Rectal smooth muscle tissue (tissue), 1 donor: Measurements from ENCODE around the gene KLB.

Source experiments
- H3K27ac ChIP-seq: one replicate; pipeline ENCODE4 v1.7.0; 2013; ENCODE audit warnings: low read depth, low read length, inconsistent platforms
- H3K27me3 ChIP-seq: one replicate; pipeline ENCODE4 v1.7.0; 2013; ENCODE audit warnings: low read length; ENCODE audit not compliant: control insufficient read depth, insufficient read depth
- H3K36me3 ChIP-seq: one replicate; pipeline ENCODE4 v1.7.0; 2013; ENCODE audit warnings: low read length; ENCODE audit not compliant: control insufficient read depth, insufficient read depth
- H3K4me1 ChIP-seq: one replicate; pipeline ENCODE4 v1.7.0; 2013; ENCODE audit warnings: low read length; ENCODE audit not compliant: control insufficient read depth, insufficient read depth
- H3K4me3 ChIP-seq: one replicate; pipeline ENCODE4 v1.7.0; 2013; ENCODE audit warnings: low read length
- H3K9ac ChIP-seq: one replicate; pipeline ENCODE4 v1.7.0; 2013; ENCODE audit warnings: low read length

Gene KLB

GRCh38 chr4:39480251-39480650 lies 73.5 kb downstream of the KLB start:
- Histone ChIP-seq H3K4me1 (no peaks in the 10 kb centered on the region), H3K27me3 (no peaks in the 10 kb centered on the region), H3K9ac (no peak overlapping the region), H3K36me3 (no peaks in the 10 kb centered on the region), H3K4me3 (no peak overlapping the region), H3K27ac (no peak overlapping the region)

DNA sequence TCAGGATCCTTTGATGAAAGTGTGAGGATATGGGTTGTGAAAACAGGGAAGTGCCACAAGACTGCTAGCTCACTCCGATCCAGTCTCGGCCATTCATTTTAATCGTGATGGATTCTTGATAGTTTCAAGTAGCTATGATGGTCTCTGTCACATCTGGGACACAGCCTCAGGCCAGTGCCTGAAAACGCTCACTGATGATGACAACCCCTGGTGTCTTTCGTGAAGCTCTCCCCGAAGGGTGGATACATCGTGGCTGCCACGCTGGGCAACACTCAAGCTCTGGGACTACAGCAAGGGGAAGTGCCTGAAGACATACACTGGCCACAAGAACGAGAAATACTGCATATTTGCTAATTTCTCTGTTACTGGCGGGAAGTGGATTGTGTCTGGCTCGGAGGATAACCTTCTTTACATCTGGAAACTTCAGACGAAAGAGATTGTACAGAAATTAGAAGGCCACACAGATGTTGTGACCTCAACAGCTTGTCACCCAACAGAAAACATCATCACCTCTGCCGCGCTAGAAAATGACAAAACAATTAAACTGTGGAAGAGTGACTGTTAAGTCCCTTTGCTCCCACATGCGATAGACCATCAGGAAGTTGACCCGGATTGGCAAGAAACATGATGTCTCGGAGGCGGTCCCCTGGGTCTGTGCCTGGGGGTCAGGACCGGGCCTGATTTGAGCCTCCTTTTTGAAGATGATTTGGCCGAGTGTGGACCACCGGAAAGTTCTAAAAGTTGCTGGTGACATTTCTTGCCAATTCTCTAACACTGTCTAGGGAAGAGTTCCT lies 74.4 kb downstream of the KLB start:
- H3K4me1 ChIP-seq: no peaks in the 10 kb centered on the region
- no peak overlapping the region for H3K4me3 ChIP-seq
- no peaks in the 10 kb centered on the region for H3K27me3 ChIP-seq
- no peak overlapping the region for H3K27ac ChIP-seq
- no peak overlapping the region for H3K9ac ChIP-seq
- H3K36me3 ChIP-seq: no peaks in the 10 kb centered on the region

DNA sequence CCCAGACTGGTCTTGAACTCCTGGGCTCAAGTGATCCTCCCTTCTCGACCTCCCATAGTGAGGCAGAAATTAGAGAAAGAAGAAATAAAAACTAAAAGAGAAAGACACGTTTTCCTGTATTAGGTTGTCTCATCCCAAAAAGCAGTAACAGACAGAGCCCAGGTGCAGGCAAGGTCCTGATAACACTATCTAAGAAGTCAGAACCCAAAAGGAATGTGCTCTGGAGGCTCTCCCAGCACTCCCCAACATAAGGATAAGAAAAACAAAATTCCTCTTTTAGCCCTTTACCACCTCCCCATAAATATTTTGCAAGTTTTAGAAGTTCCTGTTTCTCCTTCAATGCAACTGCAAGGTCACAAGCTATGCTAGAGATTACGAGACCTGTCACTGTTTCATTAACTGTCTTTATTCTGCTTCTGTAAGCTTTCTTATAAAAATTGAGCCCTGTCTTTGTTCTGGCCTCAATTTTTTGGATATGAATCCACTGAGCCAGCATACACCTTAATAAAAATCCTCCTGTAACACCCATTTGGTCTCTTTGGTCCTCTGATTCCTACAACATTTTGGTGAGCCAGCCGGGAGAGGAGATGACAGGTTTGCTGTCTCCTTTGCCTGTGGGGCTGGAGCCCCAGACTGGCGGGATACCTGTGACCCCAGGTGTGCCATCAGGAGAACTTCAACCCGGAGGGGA lies 78.0 kb downstream of the KLB start:
- H3K9ac ChIP-seq: no peak overlapping the region
- H3K4me1 ChIP-seq: no peaks in the 10 kb centered on the region
- no peak overlapping the region for H3K4me3 ChIP-seq
- no peaks in the 10 kb centered on the region for H3K36me3 ChIP-seq
- no peak overlapping the region for H3K27ac ChIP-seq
- no peaks in the 10 kb centered on the region for H3K27me3 ChIP-seq

DNA sequence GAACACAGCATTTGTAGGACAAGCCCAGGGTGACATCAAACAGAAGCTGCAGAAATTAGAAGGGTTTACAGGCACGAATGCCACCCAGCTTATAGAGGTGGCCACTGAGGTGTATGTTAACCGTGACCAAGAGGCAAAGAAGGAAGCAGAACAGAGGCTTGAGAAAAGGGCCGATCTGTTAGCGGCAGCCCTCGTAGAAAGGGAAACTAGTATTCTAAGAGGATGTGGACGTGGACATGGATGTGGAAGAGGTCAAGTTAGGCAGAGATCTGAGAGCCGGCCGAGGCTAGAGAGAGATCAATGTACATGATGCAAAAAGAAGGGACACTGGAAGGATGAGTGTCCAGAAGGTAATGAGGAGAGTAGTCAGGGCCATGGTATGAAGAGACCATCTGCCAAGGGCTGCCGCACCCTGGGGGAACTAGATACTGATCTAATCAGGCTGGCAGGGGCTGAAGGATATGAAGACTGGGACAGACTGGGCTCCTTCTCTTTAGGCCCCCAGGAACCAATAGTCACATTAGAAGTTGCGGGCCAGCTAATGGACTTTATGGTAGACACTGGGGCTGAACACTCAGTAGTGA lies 79.6 kb downstream of the KLB start:
- no peak overlapping the region for H3K27ac ChIP-seq

GRCh38 chr4:39490322-39490721 lies 83.6 kb downstream of the KLB start:
- Histone ChIP-seq H3K9ac (no peak overlapping the region), H3K4me3 (no peak overlapping the region), H3K27ac (no peak overlapping the region), H3K4me1 (no peaks in the 10 kb centered on the region), H3K36me3 (no peaks in the 10 kb centered on the region), H3K27me3 (no peaks in the 10 kb centered on the region)

More for the DNA sequence above, 79.6 kb downstream of the KLB start:
- H3K36me3 ChIP-seq: no peaks in the 10 kb centered on the region
- H3K27me3 ChIP-seq: no peaks in the 10 kb centered on the region
- no peak overlapping the region for H3K9ac ChIP-seq
- no peaks in the 10 kb centered on the region for H3K4me1 ChIP-seq
- H3K4me3 ChIP-seq: no peak overlapping the region

DNA sequence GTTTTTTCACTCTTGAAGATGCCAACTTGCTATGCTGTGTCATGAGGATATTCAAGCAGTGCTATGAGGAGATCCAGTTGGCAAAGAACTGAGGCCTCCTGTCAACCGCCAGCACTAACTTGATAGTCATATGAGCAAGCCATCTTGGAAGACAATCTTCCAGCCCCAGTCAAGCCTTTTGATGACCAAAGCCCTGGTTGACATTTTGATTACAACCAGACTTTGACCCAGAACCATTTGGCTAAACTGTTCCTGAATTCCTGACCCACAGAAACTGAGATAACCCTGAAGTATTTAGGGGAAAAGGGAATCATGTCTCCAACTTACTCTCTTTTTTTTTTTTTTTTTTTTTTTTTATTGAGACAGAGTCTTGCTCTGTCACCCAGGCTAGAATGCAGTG lies 87.6 kb downstream of the KLB start:
- H3K27me3 ChIP-seq: no peaks in the 10 kb centered on the region
- H3K9ac ChIP-seq: no peak overlapping the region
- H3K27ac ChIP-seq: no peak overlapping the region
- H3K4me3 ChIP-seq: no peak overlapping the region
- no peaks in the 10 kb centered on the region for H3K36me3 ChIP-seq
- no peaks in the 10 kb centered on the region for H3K4me1 ChIP-seq

GRCh38 chr4:39495446-39496213 lies 88.9 kb downstream of the KLB start:
- no peak overlapping the region for H3K4me3 ChIP-seq
- H3K27ac ChIP-seq: no peak overlapping the region
- H3K36me3 ChIP-seq: no peaks in the 10 kb centered on the region
- H3K4me1 ChIP-seq: no peaks in the 10 kb centered on the region
- H3K9ac ChIP-seq: no peak overlapping the region
- no peaks in the 10 kb centered on the region for H3K27me3 ChIP-seq

DNA sequence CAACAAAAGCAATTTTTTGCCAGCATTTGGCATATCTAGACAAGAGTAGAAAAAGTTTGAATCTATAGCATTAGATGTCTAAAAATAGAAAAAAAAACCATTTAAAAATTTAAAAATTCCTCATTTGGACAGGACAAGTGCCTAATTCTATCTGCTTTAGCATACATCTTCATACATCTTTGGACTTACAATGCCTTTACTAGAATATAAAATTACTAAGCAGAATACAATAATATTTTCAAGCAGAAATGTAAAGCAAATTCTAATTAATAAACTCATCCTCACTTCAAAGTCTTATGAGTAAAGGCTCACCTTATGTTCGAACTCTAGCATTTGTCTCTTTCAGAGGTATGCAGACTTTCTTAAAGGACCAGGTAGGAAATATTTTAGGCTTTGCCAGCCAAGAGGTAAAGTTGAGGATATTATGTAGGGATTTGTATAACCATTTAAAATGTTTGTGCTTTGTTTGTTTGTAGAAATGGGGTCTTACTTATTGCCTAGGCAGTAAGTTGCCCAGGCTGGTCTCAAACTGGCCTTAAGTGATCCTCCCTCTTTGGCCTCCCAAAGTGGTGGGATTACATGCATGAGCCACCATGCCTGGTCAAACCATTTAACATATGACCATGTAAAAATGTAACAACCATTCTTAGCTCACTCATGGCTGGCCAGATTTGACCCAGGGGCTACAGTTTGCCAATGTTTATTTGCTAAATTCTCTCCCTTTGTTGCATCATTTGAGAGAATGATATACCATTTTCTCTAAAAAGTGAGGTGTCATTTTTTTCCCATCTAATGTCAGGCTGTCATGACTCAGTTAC lies 91.4 kb downstream of the KLB start:
- H3K27ac ChIP-seq: no peak overlapping the region
- H3K27me3 ChIP-seq: no peaks in the 10 kb centered on the region
- H3K4me3 ChIP-seq: no peak overlapping the region
- H3K9ac ChIP-seq: no peak overlapping the region
- peaks cover 5% of the 10 kb centered on the region for H3K36me3 ChIP-seq
- no peaks in the 10 kb centered on the region for H3K4me1 ChIP-seq

GRCh38 chr4:39498727-39499020 lies 91.9 kb downstream of the KLB start:
- no peak overlapping the region for H3K27ac ChIP-seq
- peaks cover 5% of the 10 kb centered on the region for H3K36me3 ChIP-seq
- H3K4me1 ChIP-seq: no peaks in the 10 kb centered on the region
- H3K9ac ChIP-seq: no peak overlapping the region
- no peak overlapping the region for H3K4me3 ChIP-seq
- no peaks in the 10 kb centered on the region for H3K27me3 ChIP-seq
